ENCODE data around the gene LSP1.

The LSP1 gene

GRCh38 chr11:1836011-1836945 is 16.6 kb upstream of the LSP1 start:
- DNase-seq (ENCODE audit: low read depth, low spot score): no peak

GRCh38 chr11:1837171-1838076 is 15.5 kb upstream of the LSP1 start:
- no peak for DNase-seq (ENCODE audit: low read depth, low spot score)

GRCh38 chr11:1838077-1838425 is 14.8 kb upstream of the LSP1 start:
- no peak for DNase-seq (ENCODE audit: low read depth, low spot score)

GRCh38 chr11:1838426-1839144 is 14.3 kb upstream of the LSP1 start, which contains the start of gene TNNI2:
Gene TNNI2 (plus strand): TSS chr11:1838981. CDS start chr11:1839697, 716 bp downstream.
- no peak for DNase-seq (ENCODE audit: low read depth, low spot score)

GRCh38 chr11:1839204-1839923 is 13.5 kb upstream of the LSP1 start:
- no peak for DNase-seq (ENCODE audit: low read depth, low spot score)

GRCh38 chr11:1839924-1840779 is 12.7 kb upstream of the LSP1 start:
- no peak for DNase-seq (ENCODE audit: low read depth, low spot score)

- no peak for DNase-seq (ENCODE audit: low read depth, low spot score)
Observed at GRCh38 chr11:1840780-1841480, 12.0 kb upstream of the LSP1 start.

- DNase-seq (ENCODE audit: low read depth, low spot score): no peak
Observed at GRCh38 chr11:1841511-1842148, 11.3 kb upstream of the LSP1 start.

- no peak for DNase-seq (ENCODE audit: low read depth, low spot score)
Observed at GRCh38 chr11:1842149-1843097, 10.5 kb upstream of the LSP1 start.

- no peak for DNase-seq (ENCODE audit: low read depth, low spot score)
Observed at GRCh38 chr11:1843098-1843473, 9.8 kb upstream of the LSP1 start.

- DNase-seq (ENCODE audit: low read depth, low spot score): no peak
Observed at GRCh38 chr11:1843796-1844195, 9.1 kb upstream of the LSP1 start.

- no peak for DNase-seq (ENCODE audit: low read depth, low spot score)
Observed at GRCh38 chr11:1844221-1845094, 8.4 kb upstream of the LSP1 start.

GRCh38 chr11:1845095-1845429 is 7.8 kb upstream of the LSP1 start:
- no peak for DNase-seq (ENCODE audit: low read depth, low spot score)

GRCh38 chr11:1845561-1846452 is 7.1 kb upstream of the LSP1 start:
- DNase-seq (ENCODE audit: low read depth, low spot score): no peak

- no peak for DNase-seq (ENCODE audit: low read depth, low spot score)
Observed at GRCh38 chr11:1846453-1846932, 6.4 kb upstream of the LSP1 start.
